SK-N-MC (cell line): Measurements from ENCODE around the gene GGA2.

Source experiments
- DNase-seq: peaks from one replicate; pipeline ENCODE4 v3.0.0-alpha.2; 2011; ENCODE audit warnings: low read depth, low spot score
- H3K27ac ChIP-seq: fragments of 200-600 bp; sonication (generic); 2 replicates; pipeline ENCODE4 v1.5.1; 2016; ENCODE audit warnings: mixed run types
- H3K36me3 ChIP-seq: fragments of 200-600 bp; sonication (generic); 2 replicates; pipeline ENCODE4 v1.6.1; 2017; ENCODE audit warnings: antibody characterized with exemption, low read length, mixed read lengths; ENCODE audit not compliant: insufficient read depth
- H3K4me3 ChIP-seq: fragments of 200-600 bp; sonication (generic); 2 replicates; pipeline ENCODE4 v1.5.1; 2016
- H3K9ac ChIP-seq: fragments of 200-600 bp; sonication (generic); 2 replicates; pipeline ENCODE4 v1.8.0; 2017; ENCODE audit warnings: mixed run types, mixed read lengths; ENCODE audit not compliant: insufficient read length
- H3K9me3 ChIP-seq: fragments of 200-600 bp; sonication (generic); 2 replicates; pipeline ENCODE4 v1.6.1; 2017; ENCODE audit warnings: low read depth, mild to moderate bottlenecking, antibody characterized with exemption, low read length, moderate library complexity, mixed read lengths
- EZH2 ChIP-seq: fragments of 200-600 bp; sonication (generic); IDR thresholded peaks from one replicate; pipeline ENCODE4 v1.6.1; 2017; ENCODE audit warnings: antibody characterized with exemption
- FOXP2 ChIP-seq: optimal IDR thresholded peaks from 2 replicates; pipeline ENCODE3; 2011; ENCODE audit warnings: mild to moderate bottlenecking, moderate library complexity; ENCODE audit not compliant: insufficient read depth; ENCODE audit errors: extremely low read length, control extremely low read depth
- POLR2AphosphoS5 ChIP-seq: IDR thresholded peaks from 2 replicates; pipeline ENCODE4 v1.6.1; 2012; ENCODE audit warnings: mild to moderate bottlenecking, low read depth, low read length, borderline replicate concordance

Gene GGA2

DNA sequence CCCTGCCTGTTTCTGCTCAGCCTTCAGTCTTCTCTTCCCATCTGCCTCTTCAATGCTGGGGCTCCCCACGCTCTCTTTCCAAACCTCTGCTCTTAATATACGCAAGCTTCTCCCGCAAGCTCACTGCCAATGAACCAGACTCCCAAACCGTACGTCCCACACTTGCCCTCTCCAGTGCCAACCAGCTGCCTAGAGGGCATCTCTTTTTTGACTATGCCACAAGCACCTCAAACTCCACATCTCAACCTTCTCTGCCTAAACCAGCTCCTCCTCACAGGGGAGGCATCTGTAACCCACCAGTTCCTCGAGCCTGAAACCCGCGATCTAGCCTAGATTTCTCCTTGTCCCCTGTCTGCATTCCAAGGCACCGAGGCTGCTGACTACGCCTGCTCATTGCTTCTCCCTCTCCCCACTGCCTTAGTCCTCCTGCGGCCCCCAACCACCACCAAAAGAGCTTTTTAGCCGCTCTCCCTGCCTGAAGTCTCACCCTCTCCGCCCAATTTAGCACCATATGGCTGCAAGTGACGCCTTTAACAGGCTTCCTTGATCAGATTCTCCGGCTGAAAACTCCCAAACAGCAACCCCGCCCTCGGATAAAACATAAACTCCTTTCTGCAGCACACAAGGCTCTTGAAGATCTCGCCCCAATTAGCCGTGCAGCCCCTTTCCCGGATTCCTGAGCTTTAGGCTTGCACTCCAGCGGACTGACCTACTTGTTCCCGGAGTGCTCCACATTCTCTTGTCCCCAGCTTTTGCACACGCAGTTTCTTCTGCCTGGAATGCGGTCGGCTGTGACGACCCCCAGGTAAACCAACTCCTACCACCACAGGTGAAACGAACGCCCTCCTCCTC is 1.5 kb downstream of the GGA2 start:
- Histone ChIP-seq H3K27ac (no peak overlapping the region), H3K9ac (peak overlapping the region; percentile 92), H3K36me3 (peaks cover 4% of the 10 kb centered on the region; the same call in 1 of the 2 replicates), H3K9me3 (no peaks in the 10 kb centered on the region), H3K4me3 (peak overlapping the region; percentile 78)
- DNase-seq = no peak
- TF ChIP-seq POLR2AphosphoS5 (no peak), FOXP2 (no peak), EZH2 (no peak)

DNA sequence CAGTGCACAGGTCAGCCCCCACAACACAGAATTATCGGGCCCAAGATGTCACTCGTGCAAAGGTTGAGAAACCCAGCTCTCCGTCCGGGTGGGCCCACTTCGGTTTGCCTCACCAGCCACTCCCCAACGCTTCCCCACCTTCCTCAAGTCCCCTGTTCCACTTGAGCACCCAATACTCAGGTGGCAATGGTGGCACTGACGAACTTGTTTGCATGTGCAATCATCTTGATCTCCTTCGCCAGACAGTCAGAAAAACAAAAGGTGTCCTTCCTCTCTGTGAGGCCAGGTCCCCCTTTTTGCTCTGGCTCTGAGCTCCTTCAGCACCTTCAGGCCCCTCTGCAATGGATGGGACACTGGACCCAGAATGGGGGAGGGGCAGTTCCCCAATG is 3.7 kb downstream of the GGA2 start:
- Histone ChIP-seq H3K27ac (no peak overlapping the region), H3K4me3 (no peak overlapping the region), H3K36me3 (peaks cover 18% of the 10 kb centered on the region; the same call in 1 of the 2 replicates), H3K9ac (no peak overlapping the region), H3K9me3 (no peaks in the 10 kb centered on the region)
- no peak for DNase-seq
- TF ChIP-seq FOXP2 = no peak
- no peak for TF ChIP-seq POLR2AphosphoS5
- no peak for TF ChIP-seq EZH2

DNA sequence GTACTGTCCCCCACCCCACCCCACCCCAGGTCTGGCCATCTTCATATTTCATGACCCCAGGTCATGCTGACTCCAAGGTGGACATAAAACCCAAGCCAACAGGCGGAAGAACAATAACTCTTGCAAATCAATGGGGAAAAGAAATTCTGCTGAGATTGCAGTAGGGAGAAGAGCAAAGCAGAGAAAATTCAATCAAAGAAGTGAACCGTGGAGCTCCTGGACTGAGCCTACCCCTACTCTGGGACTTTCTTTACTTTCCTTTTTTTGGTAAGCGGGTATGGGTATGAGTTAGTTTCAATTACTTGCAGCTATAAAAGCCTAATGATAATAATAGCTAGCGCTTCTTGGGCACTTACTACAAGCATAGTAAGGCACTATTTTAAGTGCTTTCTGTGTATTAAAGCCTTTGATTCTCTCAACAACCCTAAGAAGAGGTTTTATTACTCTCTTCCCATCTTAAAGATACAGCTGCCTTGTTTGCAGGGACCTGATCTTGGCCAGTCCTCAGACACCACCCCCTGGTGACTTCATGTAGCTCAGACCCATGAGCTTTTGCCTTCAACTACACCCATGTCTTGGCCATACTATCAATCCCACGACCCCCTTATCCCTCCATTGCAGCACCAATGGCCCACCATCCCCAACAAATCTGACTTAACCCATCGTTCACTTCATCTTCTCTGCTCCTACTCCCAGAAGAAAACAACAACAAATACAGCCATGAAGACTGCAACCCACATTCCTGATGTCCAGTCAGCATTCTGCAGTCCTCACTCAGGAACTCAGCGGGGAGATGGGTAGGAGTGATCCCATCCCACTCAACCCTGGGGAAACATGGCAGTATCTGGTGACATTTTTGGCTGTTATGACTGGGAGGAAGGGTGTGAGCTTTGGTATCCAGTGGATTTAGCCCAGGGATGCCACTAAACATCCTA is 4.4 kb downstream of the GGA2 start:
- TF ChIP-seq POLR2AphosphoS5 (no peak), EZH2 (no peak), FOXP2 (no peak)
- no peaks in the 10 kb centered on the region for H3K9me3 ChIP-seq
- peaks cover 21% of the 10 kb centered on the region; the same call in 1 of the 2 replicates for H3K36me3 ChIP-seq
- H3K9ac ChIP-seq = no peak overlapping the region
- no peak overlapping the region for H3K4me3 ChIP-seq
- 0 out of 2 replicates have a peak overlapping the region, but pooled peaks have one; percentile 44 for H3K27ac ChIP-seq
- no peak for DNase-seq

DNA sequence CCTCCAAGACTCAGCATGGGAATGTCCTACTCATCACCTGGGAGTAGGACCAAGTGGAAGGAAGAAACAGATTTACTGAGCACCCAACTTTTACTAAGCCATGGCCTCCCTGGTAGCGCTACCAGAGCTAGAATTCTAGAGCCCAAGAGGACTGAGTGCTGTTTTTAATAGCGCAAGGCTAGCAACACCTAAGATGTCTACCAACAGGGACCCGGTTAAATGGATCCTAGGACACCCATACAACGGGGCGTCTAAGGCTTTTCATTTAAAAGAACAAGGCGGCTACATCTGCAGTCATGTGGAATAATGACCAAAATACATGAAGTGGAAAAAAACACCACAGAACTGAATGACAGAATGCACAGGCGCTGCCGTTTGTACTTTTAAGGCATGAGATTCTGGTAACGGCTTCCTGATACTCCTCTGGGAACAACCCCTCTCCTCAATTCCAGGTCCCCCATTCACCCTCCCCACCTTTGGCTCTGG is 5.1 kb downstream of the GGA2 start:
- Histone ChIP-seq H3K9ac (no peak overlapping the region), H3K9me3 (no peaks in the 10 kb centered on the region), H3K4me3 (no peak overlapping the region), H3K36me3 (peaks cover 21% of the 10 kb centered on the region; the same call in 1 of the 2 replicates), H3K27ac (no peak overlapping the region)
- TF ChIP-seq FOXP2 (no peak), EZH2 (no peak), POLR2AphosphoS5 (no peak)
- no peak for DNase-seq

DNA sequence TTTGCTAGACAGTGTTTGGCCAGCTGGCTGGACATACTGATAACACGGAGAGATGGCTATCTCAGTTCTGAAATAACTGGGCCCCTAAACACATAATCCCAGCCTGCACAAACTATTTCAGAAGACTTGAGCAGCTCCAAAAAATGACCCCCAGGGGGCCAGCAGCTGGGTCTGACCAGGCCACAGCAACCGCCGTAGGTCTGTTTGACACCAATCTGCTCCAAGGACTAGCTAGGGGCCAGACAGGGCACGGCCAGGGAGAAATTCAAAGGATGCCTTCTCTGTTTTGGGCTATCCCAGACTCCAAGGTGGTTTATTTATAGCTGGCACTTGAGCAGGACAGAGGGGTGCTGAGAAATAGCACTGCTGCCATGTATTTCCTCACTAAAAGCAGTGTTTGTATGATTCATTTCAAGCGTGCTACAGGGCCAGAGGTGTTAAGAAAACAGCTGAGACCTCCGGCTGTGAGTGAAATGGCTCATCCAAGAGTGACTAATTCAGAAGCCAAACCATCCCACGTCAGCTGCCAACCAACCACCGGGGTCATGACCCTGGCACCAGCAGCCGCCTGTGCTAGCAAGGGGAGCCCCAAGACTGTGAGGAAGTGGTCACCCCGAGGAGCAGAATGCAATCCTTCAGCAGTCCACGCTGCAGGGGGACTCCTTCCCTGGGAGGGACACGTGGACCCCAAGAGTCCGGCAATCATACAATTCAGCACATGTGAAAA is 5.7 kb downstream of the GGA2 start:
- DNase-seq = no peak
- H3K36me3 ChIP-seq = peaks cover 21% of the 10 kb centered on the region; the same call in 1 of the 2 replicates
- no peak overlapping the region for H3K27ac ChIP-seq
- no peaks in the 10 kb centered on the region for H3K9me3 ChIP-seq
- H3K9ac ChIP-seq = no peak overlapping the region
- H3K4me3 ChIP-seq = no peak overlapping the region
- TF ChIP-seq EZH2 (no peak), FOXP2 (no peak), POLR2AphosphoS5 (no peak)

DNA sequence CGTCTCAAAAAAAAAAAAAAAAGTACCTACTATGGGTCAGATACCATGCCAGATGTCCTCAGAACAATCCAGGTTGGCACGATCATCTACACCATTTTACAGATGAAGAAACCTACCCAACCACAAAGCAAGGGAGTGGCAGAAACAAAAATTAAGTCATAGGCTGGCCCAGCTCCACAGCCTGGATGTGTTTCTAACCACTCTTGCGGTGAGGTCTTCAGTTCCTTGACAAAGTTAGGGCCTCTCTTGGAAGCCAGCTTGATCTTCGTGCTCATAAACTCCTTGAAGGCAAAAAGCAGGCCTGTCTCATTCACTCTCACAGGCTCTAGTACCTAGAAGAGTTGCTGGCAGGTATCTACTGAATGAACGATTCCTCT is 6.2 kb downstream of the GGA2 start:
- peaks cover 21% of the 10 kb centered on the region; the same call in 1 of the 2 replicates for H3K36me3 ChIP-seq

DNA sequence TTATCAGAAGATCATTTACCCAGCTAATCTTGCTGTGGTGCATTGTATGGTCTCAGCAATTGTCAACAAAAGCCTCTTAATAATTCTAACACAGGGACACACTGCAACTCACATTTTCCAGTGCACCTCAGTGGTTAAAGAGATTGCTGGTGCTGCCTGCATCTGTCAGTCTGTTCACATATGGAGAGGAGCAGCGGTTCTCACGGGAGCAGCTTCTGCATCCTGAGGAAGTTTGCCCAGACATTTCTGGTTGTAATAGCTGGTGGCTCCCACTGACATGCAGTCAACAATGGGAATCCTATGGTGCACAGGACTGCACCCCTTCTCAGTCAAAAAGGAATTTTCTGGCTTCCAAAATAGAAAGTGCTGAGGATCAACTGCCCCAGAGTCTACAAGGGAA is 7.8 kb downstream of the GGA2 start:
- no peaks in the 10 kb centered on the region for H3K9me3 ChIP-seq
- H3K9ac ChIP-seq = no peak overlapping the region
- H3K27ac ChIP-seq = peak overlapping the region; percentile 31; the same call in 1 of the 2 replicates
- TF ChIP-seq FOXP2 (no peak), EZH2 (no peak), POLR2AphosphoS5 (no peak)
- DNase-seq = no peak
- peaks cover 21% of the 10 kb centered on the region; the same call in 1 of the 2 replicates for H3K36me3 ChIP-seq
- H3K4me3 ChIP-seq = no peak overlapping the region

More for the DNA sequence above, 6.2 kb downstream of the GGA2 start:
- TF ChIP-seq FOXP2 = no peak
- TF ChIP-seq EZH2 = no peak
- no peak for TF ChIP-seq POLR2AphosphoS5
- H3K27ac ChIP-seq = no peak overlapping the region
- H3K9ac ChIP-seq = no peak overlapping the region
- no peak overlapping the region for H3K4me3 ChIP-seq
- DNase-seq = no peak
- H3K9me3 ChIP-seq = no peaks in the 10 kb centered on the region

DNA sequence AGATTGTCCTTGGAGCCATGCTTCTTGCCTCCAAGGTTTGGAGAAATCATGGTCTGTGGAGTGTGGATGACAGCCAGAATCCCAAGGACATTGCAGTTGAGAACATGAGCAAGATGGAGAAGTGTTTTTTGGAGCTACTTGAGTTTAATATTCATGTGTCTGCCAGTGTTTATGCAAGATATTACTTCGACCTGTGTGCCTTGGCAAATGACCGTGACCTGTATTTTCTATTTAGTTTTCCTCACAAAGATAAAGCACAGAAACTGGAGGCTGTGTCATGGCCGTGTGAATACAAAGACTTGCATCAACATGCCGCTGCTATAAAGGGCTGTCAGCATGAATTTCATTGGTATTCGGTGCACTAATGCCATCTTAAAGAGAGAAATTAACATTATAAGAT is 9.0 kb downstream of the GGA2 start:
- Histone ChIP-seq H3K9me3 (no peaks in the 10 kb centered on the region), H3K36me3 (peaks cover 23% of the 10 kb centered on the region; the same call in 1 of the 2 replicates), H3K9ac (no peak overlapping the region), H3K4me3 (no peak overlapping the region), H3K27ac (peak overlapping the region; percentile 26)
- TF ChIP-seq EZH2 = no peak
- no peak for TF ChIP-seq POLR2AphosphoS5
- no peak for TF ChIP-seq FOXP2
- DNase-seq = no peak
